Suprapubic skin (tissue), 4 donors: ENCODE data around the gene MEF2C. TPM values are rescaled to one million over a fixed set of nuclear protein-coding genes. Genes with fewer than 3 reads are reported as not detected.

Source experiments
- DNase-seq, 2 donors: peaks; one replicate each; pipeline ENCODE4 v3.0.0-alpha.2; 2019; ENCODE audit warnings: low spot score in 2 of 2
- H3K27ac ChIP-seq: fragments of 200-600 bp; sonication (generic); one replicate; pipeline ENCODE4 v1.5.1; 2019
- H3K27me3 ChIP-seq: fragments of 200-600 bp; sonication (generic); one replicate; pipeline ENCODE4 v1.5.1; 2019
- H3K36me3 ChIP-seq: fragments of 200-600 bp; sonication (generic); one replicate; pipeline ENCODE4 v1.5.1; 2019
- H3K4me1 ChIP-seq: fragments of 200-600 bp; sonication (generic); one replicate; pipeline ENCODE4 v1.5.1; 2019
- H3K4me3 ChIP-seq: fragments of 200-600 bp; sonication (generic); one replicate; pipeline ENCODE4 v1.5.1; 2019; ENCODE audit warnings: mild to moderate bottlenecking
- H3K9me3 ChIP-seq: fragments of 200-600 bp; sonication (generic); one replicate; pipeline ENCODE4 v1.5.1; 2019
- EP300 ChIP-seq: sonication (generic); formaldehyde crosslinking; IDR thresholded peaks from one replicate; pipeline ENCODE4 v1.6.1; 2017; ENCODE audit warnings: antibody characterized with exemption
- POLR2A ChIP-seq, 2 donors: fragments of 450-650 bp; IDR thresholded peaks; one replicate each; pipeline ENCODE4 v1.6.1; 2017; ENCODE audit warnings: antibody characterized with exemption in 2 of 2, mild to moderate bottlenecking in 2 of 2, moderate library complexity in 2 of 2
- POLR2AphosphoS5 ChIP-seq, 3 donors: sonication (generic); formaldehyde crosslinking; IDR thresholded peaks; one replicate each; pipeline ENCODE4 v1.6.1; 2017; ENCODE audit warnings: antibody characterized with exemption in 3 of 3
- WGBS: methylation state at CpG from one replicate; pipeline ENCODE4 v1.1.5; 2018; 5-methylcytosine and 5-hydroxymethylcytosine counted together
- total RNA-seq, 4 donors: library from RNA; depleted of rRNA; stranded (reverse); fragments of >200 nt; gene quantifications; one replicate each; pipeline ENCODE4 v1.1.0, GENCODE V29; 2016
- TF ChIP-seq, protein P1 (sequence below), 2 donors: fragments of 200-600 bp in 1 of 2; fragments of 450-650 bp in 1 of 2; sonication (generic) in 1 of 2; IDR thresholded peaks; one replicate each; pipeline ENCODE4 v1.5.1; 2016 to 2019; ENCODE audit warnings: antibody characterized with exemption in 2 of 2, mild to moderate bottlenecking in 1 of 2, moderate library complexity in 1 of 2

MEF2C gene
- total RNA-seq, 4 donors from 2014 or later: 5.9 to 15.9 (median 10.1) TPM

DNA sequence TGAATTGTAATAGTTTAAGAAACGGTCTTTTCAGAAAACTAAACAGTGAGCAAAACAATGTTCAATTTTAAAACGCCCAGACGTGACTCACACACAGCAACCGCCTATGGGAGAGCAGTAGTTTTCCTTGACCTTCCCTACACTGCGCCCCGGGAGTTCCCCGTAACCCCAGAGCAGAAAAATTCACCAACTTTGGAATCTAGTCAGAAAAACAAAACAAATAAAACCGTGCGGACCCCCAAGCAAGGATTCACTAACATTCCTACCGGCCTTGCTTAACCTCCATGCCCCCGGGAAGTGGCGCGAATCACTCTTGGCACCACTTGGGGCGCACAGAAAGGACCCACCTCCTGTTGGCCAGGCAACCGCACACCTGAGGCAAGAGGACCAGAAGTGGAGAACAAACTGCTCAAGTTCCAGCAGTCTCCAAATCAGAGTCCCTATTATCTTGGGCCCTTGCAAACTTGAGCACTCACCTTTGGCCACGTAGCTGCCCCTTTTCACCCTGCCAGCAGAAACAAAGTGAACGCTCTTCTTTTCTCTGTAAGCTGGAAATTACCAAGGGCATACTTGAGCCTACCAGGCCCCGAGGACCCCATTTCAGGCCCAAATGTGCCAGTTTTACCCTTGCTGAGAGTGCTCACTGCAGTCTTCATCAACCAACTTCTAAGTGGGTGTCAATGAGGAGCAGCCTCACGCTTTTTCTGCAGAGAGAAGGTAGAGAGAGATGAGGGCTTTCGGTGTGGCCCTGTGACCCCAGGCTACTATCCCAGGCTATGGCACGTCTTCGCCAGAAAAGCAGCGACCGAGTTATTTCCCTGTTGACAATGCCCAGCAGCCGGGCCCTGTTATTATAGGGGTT, 189.7 kb downstream of the MEF2C start:
- Histone ChIP-seq H3K27ac (no peak overlapping the region), H3K9me3 (no peaks in the 10 kb centered on the region), H3K4me1 (peaks cover 47% of the 10 kb centered on the region), H3K4me3 (peak overlapping the region; percentile 32), H3K27me3 (peaks cover 100% of the 10 kb centered on the region), H3K36me3 (no peaks in the 10 kb centered on the region)
- DNase-seq: no peak
- whole genome bisulfite sequencing: 31% methylated on average over 25 of the region's 25 CpGs
- TF ChIP-seq POLR2A (IDR thresholded peaks at IDR 0.05): no peak
- no peak for TF ChIP-seq POLR2AphosphoS5 (IDR thresholded peaks at IDR 0.05)

DNA sequence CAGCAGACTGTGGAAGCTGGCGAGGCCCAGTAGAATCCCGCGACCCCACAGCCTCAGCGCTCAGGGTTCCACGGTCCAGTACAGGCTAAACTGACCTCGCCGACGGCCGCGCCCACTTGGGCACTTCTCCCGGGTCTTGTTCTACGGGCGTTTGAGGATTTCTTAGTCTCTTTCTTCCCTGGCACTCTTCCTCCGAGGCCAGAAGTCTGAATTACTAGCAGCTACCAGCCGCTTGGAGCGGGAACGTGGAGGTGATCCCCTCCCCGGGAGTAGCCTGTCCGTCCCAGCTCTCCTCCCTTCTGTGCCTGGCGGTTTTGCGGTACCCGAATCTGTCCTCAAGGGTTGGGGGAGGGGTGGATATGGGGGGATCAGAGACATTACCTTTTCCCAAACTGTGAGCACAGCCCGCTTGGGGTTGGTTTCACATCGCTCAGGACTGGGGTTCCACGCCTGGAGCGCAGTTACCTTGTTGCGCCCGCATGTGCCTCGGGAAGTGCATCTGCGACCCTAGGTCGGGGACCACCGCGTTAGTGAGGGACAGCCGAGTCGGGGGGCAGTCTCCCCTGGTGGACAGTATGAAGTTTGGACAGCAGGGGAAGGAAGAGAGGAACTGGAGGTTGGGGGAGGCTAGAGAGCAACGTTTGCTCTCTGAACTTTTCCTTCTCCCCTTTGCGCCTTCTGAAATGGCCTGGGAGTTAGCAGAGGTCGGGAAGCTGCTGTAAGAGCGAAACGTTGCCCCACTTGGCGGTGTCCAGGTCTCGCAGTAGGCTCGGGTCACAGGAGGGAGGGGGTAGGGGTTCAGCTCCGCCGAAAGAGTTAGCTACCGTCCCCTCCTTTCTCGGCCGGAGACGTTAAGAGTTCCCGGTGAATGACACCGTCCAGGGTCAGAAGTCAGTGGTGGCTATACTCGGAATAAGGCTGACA, 190.8 kb downstream of the MEF2C start:
- Histone ChIP-seq H3K4me1 (peaks cover 47% of the 10 kb centered on the region), H3K27me3 (peaks cover 100% of the 10 kb centered on the region), H3K4me3 (peak overlapping the region; percentile 32), H3K36me3 (no peaks in the 10 kb centered on the region), H3K27ac (no peak overlapping the region), H3K9me3 (no peaks in the 10 kb centered on the region)
- no peak for DNase-seq
- TF ChIP-seq POLR2AphosphoS5 (IDR thresholded peaks at IDR 0.05): no peak
- TF ChIP-seq, protein P1, sequence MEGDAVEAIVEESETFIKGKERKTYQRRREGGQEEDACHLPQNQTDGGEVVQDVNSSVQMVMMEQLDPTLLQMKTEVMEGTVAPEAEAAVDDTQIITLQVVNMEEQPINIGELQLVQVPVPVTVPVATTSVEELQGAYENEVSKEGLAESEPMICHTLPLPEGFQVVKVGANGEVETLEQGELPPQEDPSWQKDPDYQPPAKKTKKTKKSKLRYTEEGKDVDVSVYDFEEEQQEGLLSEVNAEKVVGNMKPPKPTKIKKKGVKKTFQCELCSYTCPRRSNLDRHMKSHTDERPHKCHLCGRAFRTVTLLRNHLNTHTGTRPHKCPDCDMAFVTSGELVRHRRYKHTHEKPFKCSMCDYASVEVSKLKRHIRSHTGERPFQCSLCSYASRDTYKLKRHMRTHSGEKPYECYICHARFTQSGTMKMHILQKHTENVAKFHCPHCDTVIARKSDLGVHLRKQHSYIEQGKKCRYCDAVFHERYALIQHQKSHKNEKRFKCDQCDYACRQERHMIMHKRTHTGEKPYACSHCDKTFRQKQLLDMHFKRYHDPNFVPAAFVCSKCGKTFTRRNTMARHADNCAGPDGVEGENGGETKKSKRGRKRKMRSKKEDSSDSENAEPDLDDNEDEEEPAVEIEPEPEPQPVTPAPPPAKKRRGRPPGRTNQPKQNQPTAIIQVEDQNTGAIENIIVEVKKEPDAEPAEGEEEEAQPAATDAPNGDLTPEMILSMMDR (IDR thresholded peaks at IDR 0.05): no peak
- no peak for TF ChIP-seq EP300
- TF ChIP-seq POLR2A (IDR thresholded peaks at IDR 0.05): no peak
- WGBS: 16% methylated on average over 39 of the region's 52 CpGs

DNA sequence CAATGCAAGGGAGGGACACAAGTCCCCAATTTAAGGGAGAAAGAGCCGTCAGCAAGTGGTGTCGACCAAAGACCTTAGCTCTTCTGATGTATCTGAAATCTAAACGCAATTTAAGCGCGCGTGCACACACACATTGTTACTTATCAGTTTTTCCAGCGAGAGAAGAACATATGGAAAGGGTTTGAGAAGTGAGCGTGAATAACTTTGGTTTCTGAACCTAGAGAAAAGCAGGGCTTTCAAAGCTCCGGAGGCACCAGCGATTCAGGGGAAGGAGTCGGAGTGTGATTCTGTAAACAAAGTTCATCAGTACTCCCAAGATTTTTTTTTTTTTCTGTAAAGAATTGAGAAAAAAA, 191.8 kb downstream of the MEF2C start:
- Histone ChIP-seq H3K9me3 (no peaks in the 10 kb centered on the region), H3K27me3 (peaks cover 100% of the 10 kb centered on the region), H3K27ac (no peak overlapping the region), H3K4me3 (peak overlapping the region; percentile 28), H3K4me1 (peaks cover 47% of the 10 kb centered on the region), H3K36me3 (no peaks in the 10 kb centered on the region)
- 3% methylated on average over 11 of the region's 11 CpGs for WGBS
- no peak for DNase-seq
- TF ChIP-seq, protein P1 (IDR thresholded peaks at IDR 0.05): no peak
- TF ChIP-seq POLR2AphosphoS5 (IDR thresholded peaks at IDR 0.05) (no peak), EP300 (no peak), POLR2A (IDR thresholded peaks at IDR 0.05) (no peak)

DNA sequence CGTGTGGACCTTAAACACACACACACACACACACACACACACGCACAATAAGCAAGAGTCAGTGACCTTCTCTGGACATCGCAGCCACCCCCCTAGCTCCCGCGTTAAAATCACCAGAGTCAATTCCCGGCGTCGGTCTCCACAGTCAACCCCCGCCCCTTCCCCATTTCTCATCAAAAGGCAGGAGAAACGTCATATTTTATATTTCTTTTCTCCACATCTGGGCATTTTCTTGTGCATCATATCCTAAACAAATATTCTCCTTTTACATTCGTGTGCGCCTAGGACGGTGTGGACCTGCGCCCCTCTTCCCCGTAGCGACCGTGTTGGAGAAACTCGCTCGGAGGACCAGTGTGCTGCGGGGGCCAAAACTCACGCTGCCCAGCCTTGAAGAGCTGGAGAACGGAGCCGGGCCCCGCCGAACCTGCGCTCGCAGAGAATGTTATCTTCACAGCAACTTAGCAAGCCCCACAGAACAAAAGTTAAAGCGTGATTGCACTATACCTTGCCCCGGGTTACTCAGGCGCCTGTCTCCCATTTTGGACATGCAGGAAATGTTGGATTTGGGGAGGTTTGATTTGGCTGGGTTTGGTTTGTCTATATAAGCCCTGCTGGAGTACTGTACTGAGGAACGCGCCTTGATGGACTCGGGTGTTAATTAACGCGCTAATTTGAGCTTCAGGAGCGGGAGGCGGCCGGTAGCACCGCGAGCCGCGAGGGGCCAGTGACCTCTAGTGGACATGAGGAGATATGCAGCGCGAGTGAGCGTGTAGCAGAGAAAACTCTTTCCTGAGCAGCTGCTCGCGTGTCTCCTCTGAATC, 192.4 kb downstream of the MEF2C start:
- Histone ChIP-seq H3K4me3 (peak overlapping the region; percentile 28), H3K9me3 (no peaks in the 10 kb centered on the region), H3K4me1 (peaks cover 47% of the 10 kb centered on the region), H3K27ac (no peak overlapping the region), H3K36me3 (no peaks in the 10 kb centered on the region), H3K27me3 (peaks cover 100% of the 10 kb centered on the region)
- 6% methylated on average over 38 of the region's 47 CpGs for whole genome bisulfite sequencing
- DNase-seq: no peak
- TF ChIP-seq POLR2A (IDR thresholded peaks at IDR 0.05): no peak
- TF ChIP-seq, protein P1 (IDR thresholded peaks at IDR 0.05): peak; percentile 65 to 97

DNA sequence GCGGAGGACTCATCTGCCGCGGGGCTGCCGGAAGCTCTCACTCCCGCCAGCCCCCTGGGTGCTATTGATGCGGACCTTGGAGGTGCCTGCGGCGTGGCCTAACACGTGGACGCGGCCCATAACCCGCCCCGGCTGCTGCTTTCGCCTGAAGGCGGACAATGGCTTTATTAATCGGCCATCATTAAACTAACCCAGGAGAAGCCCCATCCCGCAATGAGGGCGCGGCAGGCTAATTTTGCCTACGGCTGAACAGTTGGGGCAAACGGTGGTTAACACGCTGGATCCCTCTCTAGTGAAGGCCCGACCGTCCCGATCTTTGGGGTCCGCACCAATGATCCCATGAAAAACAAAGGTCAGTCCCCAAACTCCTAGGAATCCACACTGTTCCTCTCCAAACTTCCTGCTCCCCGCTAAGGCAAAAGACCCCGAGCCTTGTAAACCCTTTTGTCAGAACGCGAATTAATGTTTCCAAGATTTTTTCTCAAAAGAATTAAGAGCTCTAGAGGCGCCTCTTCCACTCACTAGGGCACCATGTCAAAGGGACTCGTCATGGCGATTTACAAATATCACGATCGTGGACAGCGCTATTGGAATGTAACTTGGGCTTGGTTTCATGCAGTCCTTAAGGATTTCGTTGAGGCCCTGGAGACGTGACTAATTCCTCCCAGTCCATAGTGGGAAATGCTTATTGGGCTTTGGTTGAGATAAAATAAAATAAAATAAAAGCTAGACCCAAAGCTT, 193.1 kb downstream of the MEF2C start:
- Histone ChIP-seq H3K4me3 (no peak overlapping the region), H3K27ac (no peak overlapping the region), H3K27me3 (peaks cover 100% of the 10 kb centered on the region), H3K36me3 (no peaks in the 10 kb centered on the region), H3K9me3 (no peaks in the 10 kb centered on the region), H3K4me1 (peaks cover 53% of the 10 kb centered on the region)
- no peak for DNase-seq
- no peak for TF ChIP-seq EP300
- TF ChIP-seq POLR2AphosphoS5 (IDR thresholded peaks at IDR 0.05): no peak
- TF ChIP-seq POLR2A (IDR thresholded peaks at IDR 0.05): no peak
- TF ChIP-seq, protein P1 (IDR thresholded peaks at IDR 0.05): no peak
- WGBS: 8% methylated on average over 22 of the region's 38 CpGs
